Duodenal mucosa (tissue), 2 donors: ENCODE data around the gene CYP4F22.

ENCODE experiments used
- H3K27ac ChIP-seq: one replicate; pipeline ENCODE4 v1.7.0; 2013; ENCODE audit warnings: low read depth, low read length
- H3K27me3 ChIP-seq, 2 donors: one replicate each; pipeline ENCODE4 v1.7.0; 2013; ENCODE audit warnings: low read length in 2 of 2, control low read depth in 1 of 2; ENCODE audit not compliant: insufficient read depth in 2 of 2, control insufficient read depth in 1 of 2
- H3K36me3 ChIP-seq, 2 donors: one replicate each; pipeline ENCODE4 v1.7.0; 2013; ENCODE audit warnings: low read length in 2 of 2, control low read depth in 1 of 2; ENCODE audit not compliant: insufficient read depth in 2 of 2, control insufficient read depth in 1 of 2
- H3K4me1 ChIP-seq, 2 donors: one replicate each; pipeline ENCODE4 v1.7.0; 2013; ENCODE audit warnings: low read length in 2 of 2, control low read depth in 1 of 2; ENCODE audit not compliant: insufficient read depth in 2 of 2, control insufficient read depth in 1 of 2
- H3K4me3 ChIP-seq, 2 donors: one replicate each; pipeline ENCODE4 v1.7.0; 2013; ENCODE audit warnings: low read length in 2 of 2, low read depth in 1 of 2
- H3K9ac ChIP-seq, 2 donors: one replicate each; pipeline ENCODE4 v1.7.0; 2013; ENCODE audit warnings: low read length in 2 of 2, low read depth in 1 of 2
- H3K9me3 ChIP-seq, 2 donors: one replicate each; pipeline ENCODE4 v1.7.0; 2013; ENCODE audit warnings: low read length in 2 of 2, control low read depth in 1 of 2; ENCODE audit not compliant: control insufficient read depth in 1 of 2

CYP4F22 gene

DNA sequence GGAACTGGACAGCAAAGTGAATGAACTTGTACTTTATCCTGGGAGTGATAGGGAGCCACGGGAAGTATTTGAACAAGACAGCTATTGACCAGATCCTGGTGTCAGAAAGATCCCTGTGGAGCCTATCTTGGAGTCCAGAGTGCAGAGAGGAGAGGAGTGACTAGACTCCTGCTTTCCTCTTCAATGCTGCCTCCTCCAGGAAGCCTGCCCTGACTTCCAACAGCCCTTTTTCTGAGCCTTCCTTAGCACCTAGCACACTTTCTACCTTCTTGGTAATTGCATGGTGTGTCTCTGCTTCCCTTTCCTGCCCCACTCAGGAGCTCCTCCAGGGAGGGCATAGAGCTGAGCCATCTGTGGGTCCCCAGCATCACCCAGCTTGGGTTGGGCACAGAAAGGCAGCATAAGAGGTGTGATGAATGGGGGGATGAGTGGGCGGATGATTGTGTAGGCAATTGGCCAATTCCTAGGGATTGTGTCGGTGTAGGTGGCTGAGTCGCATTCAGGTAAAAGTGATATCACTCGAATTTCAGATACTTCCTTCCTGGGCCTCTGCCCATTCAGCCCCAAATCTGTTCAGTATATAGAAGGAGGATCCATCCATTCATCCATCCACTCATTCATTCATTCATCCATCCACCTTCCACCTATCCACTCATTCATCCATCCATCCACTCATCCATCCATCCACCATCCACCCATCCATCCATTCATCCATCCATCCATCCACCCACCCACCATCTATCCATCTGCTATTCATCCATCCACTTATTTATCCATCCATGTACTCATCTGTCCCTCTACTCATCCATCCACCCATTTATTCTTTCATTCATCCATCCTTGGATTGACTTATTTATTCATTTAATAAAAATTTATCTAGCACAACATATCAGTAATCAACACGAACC lies 26.9 kb downstream of the CYP4F22 start:
- no peak overlapping the region for H3K27ac ChIP-seq

DNA sequence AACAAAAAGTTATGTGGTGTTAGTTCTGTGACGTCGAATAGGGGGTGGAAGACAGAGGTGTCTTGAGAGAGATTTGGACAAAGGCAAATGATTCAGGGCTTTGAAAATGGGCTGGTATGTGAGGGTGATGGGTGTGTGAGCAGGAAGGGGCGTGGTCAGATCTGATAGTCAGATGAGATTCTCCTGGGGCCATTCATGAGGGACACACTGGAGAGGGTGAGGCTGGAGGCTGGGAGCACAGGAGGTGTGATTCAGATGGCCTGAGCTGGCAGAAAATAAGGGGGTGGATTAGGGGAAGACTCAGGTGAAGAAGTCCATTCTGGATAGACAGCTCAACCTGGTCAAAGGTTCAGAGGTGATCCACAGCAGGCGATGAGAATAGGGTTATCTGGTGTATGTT lies 28.0 kb downstream of the CYP4F22 start:
- H3K27me3 ChIP-seq: no peaks in the 10 kb centered on the region
- H3K9me3 ChIP-seq: no peaks in the 10 kb centered on the region
- H3K27ac ChIP-seq: no peak overlapping the region
- no peaks in the 10 kb centered on the region for H3K4me1 ChIP-seq
- no peak overlapping the region for H3K4me3 ChIP-seq
- no peaks in the 10 kb centered on the region for H3K36me3 ChIP-seq
- H3K9ac ChIP-seq: no peak overlapping the region

More for the DNA sequence above, 26.9 kb downstream of the CYP4F22 start:
- Histone ChIP-seq H3K27me3 (no peaks in the 10 kb centered on the region), H3K9ac (no peak overlapping the region), H3K9me3 (peaks cover 0 to 3% of the 10 kb centered on the region in 2 donors), H3K36me3 (no peaks in the 10 kb centered on the region), H3K4me1 (no peaks in the 10 kb centered on the region), H3K4me3 (no peak overlapping the region)

DNA sequence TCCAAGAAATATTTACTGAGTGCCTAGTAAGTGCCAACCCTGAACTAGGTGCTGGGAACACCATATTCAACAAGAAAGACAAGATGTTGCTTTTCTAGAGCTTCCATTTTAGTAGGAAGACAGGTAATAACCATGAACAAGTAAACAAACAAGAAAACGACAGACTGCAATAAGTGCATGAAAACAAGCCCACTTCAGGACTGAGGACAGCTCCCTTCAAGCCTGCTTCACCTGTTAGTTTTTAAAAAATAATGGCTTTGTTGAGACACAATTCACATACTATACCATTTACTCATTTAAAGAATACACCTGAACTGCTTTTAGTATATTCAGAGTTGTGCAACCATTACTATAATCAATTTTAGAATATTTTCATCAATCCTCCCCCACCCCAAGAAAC lies 30.4 kb downstream of the CYP4F22 start:
- H3K27me3 ChIP-seq: no peaks in the 10 kb centered on the region

DNA sequence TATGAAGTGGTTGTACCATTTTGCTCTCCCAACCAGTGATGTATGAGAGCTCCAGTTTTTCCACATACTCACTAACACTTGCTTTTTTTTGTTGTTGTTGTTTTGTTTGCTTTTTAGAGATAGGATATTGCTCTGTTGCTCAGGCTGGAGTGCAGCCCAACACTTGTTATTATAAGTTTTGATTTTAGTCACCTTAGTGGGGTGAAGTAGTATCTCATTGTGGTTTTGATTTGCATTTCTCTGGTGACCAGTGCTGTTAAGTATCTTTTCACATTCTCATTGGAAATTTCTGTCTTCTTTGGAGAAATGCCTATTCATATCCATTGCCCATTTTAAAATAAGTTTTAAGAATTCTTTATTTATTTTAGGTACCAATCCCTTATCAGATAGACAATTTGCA lies 31.3 kb downstream of the CYP4F22 start:
- Histone ChIP-seq H3K9ac (no peak overlapping the region), H3K9me3 (no peaks in the 10 kb centered on the region), H3K4me1 (no peaks in the 10 kb centered on the region), H3K27ac (no peak overlapping the region), H3K27me3 (peaks cover 0 to 4% of the 10 kb centered on the region in 2 donors), H3K36me3 (no peaks in the 10 kb centered on the region), H3K4me3 (no peak overlapping the region)

More for the DNA sequence above, 30.4 kb downstream of the CYP4F22 start:
- no peak overlapping the region for H3K4me3 ChIP-seq
- no peaks in the 10 kb centered on the region for H3K9me3 ChIP-seq
- H3K9ac ChIP-seq: no peak overlapping the region
- H3K36me3 ChIP-seq: no peaks in the 10 kb centered on the region
- H3K27ac ChIP-seq: no peak overlapping the region
- no peaks in the 10 kb centered on the region for H3K4me1 ChIP-seq

DNA sequence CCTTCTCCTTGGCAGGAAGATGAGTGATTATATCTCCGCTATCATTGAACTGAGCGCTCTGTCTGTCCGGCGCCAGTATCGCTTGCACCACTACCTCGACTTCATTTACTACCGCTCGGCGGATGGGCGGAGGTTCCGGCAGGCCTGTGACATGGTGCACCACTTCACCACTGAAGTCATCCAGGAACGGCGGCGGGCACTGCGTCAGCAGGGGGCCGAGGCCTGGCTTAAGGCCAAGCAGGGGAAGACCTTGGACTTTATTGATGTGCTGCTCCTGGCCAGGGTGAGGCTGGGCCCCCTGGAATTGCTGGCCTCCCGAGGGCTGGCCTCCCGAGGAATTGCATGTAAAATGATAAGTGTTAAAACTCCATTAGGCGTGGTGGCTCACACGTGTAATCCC lies 32.1 kb downstream of the CYP4F22 start:
- Histone ChIP-seq H3K4me3 (no peak overlapping the region), H3K27me3 (peaks cover 0 to 4% of the 10 kb centered on the region in 2 donors), H3K4me1 (no peaks in the 10 kb centered on the region), H3K36me3 (no peaks in the 10 kb centered on the region), H3K9ac (no peak overlapping the region), H3K27ac (no peak overlapping the region), H3K9me3 (no peaks in the 10 kb centered on the region)

DNA sequence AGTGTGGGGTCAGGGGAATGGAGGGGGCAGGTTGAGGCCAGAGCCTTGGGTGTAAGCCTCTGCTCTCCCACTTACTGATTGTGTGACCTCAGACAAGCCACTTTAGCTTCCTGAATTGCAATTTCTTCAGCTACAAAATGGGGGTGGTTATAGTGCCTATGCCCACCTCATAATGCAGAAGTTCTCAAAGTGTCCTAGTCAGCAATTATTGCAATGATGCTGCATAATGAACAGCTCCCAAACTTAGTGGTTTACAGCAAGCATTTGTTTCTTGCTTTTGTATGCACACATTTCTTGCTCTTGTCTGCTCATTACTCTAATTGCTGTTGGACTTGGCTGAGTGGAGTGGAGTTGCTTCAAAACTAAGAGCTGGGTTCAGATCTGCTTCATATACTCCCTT lies 36.0 kb downstream of the CYP4F22 start:
- Histone ChIP-seq H3K27ac (no peak overlapping the region), H3K36me3 (no peaks in the 10 kb centered on the region)

DNA sequence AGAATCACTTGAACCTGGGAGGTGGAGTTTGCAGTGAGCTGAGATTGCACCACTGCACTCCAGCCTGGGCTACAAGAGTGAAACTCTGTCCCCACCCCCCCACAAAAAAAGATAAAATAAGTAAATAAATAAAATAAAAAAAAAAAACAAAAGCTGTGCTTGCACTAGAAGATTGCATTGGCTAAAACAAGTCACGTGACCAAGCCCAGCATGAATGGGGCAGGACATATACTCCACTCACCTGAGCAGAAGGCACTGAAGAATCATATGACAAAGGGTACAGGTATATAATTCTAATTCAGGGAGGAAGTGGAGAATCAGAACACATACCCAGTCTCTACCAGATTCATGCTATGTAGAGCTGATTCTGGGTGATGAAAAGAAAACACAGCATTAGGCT lies 36.6 kb downstream of the CYP4F22 start:
- no peak overlapping the region for H3K9ac ChIP-seq
- no peaks in the 10 kb centered on the region for H3K4me1 ChIP-seq
- no peak overlapping the region for H3K27ac ChIP-seq
- H3K9me3 ChIP-seq: no peaks in the 10 kb centered on the region
- no peak overlapping the region for H3K4me3 ChIP-seq
- H3K27me3 ChIP-seq: peaks cover 0 to 4% of the 10 kb centered on the region in 2 donors
- H3K36me3 ChIP-seq: no peaks in the 10 kb centered on the region

More for the DNA sequence above, 36.0 kb downstream of the CYP4F22 start:
- Histone ChIP-seq H3K4me3 (no peak overlapping the region), H3K4me1 (no peaks in the 10 kb centered on the region), H3K9ac (no peak overlapping the region), H3K27me3 (peaks cover 0 to 4% of the 10 kb centered on the region in 2 donors), H3K9me3 (no peaks in the 10 kb centered on the region)

DNA sequence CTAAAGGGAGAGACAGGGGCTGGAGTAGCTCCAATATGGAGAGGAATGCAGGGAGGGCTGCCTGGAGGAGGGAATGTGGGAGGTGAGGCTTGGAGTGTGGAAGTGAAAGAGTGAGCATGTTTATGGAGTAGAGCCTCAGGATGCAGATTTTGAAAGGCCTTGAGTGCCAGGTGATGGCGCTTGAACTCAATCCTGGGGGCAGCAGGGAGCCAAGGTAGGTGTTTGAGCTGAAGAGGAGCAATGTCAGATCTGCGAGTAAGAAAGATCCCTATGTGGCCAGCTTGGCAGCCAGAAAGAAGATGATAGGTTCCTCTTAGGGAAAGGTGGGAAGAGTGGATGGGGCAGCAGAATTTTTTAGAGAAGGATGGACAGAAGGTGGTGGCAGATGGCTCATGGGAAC lies 40.3 kb downstream of the CYP4F22 start:
- Histone ChIP-seq H3K4me1 (peaks cover 0 to 10% of the 10 kb centered on the region in 2 donors), H3K4me3 (no peak overlapping the region), H3K27me3 (peaks cover 4 to 15% of the 10 kb centered on the region in 2 donors), H3K9me3 (no peaks in the 10 kb centered on the region), H3K27ac (no peak overlapping the region), H3K36me3 (no peaks in the 10 kb centered on the region), H3K9ac (no peak overlapping the region)

DNA sequence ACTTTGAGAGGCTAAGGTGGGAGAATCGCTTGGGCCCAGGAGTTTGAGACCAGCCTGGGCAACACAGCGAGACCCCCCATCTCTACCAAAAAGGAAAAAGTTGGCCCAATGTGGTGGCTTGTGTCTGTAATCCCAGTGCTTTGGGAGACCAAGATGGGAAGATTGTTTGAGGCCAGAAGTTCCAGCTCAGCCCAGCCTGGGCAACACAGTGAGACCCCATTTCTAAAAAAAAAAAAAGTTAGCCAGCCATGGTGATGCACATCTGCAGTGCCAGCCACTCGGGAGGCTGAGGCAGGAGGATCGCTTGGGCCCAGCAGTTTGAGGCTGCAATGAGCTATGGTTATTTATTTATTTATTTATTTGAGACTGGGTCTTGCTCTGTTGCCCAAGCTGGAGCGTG lies 41.3 kb downstream of the CYP4F22 start:
- Histone ChIP-seq H3K36me3 (no peaks in the 10 kb centered on the region), H3K27ac (no peak overlapping the region), H3K27me3 (peaks cover 4 to 15% of the 10 kb centered on the region in 2 donors), H3K9ac (no peak overlapping the region), H3K4me1 (peaks cover 0 to 10% of the 10 kb centered on the region in 2 donors), H3K9me3 (no peaks in the 10 kb centered on the region), H3K4me3 (no peak overlapping the region)

DNA sequence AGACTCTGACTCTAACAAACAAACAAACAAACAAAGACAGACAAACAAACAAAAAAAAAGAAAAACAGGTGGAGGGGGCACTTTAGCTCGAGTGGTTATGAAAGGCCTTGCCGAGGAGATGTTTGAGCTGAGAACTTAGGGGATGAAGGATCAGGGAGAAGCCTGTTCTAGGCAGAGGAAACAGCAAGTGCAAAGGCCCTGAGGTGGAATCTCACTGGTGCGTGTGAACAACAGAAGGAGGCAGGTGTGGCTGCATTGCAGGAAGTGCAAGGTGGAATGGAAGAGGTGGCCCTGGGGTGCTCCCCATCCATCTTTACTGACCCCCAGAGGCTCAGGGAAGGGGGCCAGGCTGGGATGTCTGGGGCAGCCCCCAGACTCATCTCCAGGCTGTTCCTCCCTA lies 41.9 kb downstream of the CYP4F22 start:
- no peaks in the 10 kb centered on the region for H3K36me3 ChIP-seq
- H3K9ac ChIP-seq: no peak overlapping the region
- peaks cover 4 to 15% of the 10 kb centered on the region in 2 donors for H3K27me3 ChIP-seq
- H3K4me3 ChIP-seq: no peak overlapping the region
- no peaks in the 10 kb centered on the region for H3K9me3 ChIP-seq
- H3K27ac ChIP-seq: no peak overlapping the region
- peaks cover 0 to 10% of the 10 kb centered on the region in 2 donors for H3K4me1 ChIP-seq
